Tongue (tissue), 2 donors: ENCODE measurements around the gene EMCN. TPM values are rescaled to one million over a fixed set of nuclear protein-coding genes. Genes with fewer than 3 reads are reported as not detected.
"Not testable (repeated sequence)": the region's sequence is repeated elsewhere in the genome, so short reads cannot be mapped to it uniquely, and the experiment has no call there.

ENCODE experiments used
- DNase-seq: peaks from one replicate; pipeline ENCODE4 v3.0.0-alpha.2; 2015
- total RNA-seq: library from RNA; depleted of rRNA; stranded (reverse); fragments of >200 nt; gene quantifications from one replicate; pipeline ENCODE4 v1.2.3, GENCODE V29; 2014

The EMCN gene
- total RNA-seq = 25.1 TPM

GRCh38 chr4:100517864-100518341 lies at the start of gene EMCN:
Gene EMCN (minus strand): TSS chr4:100518022. CDS start chr4:100517914, 108 bp downstream.
- peak; percentile 18 for DNase-seq

- no peak for DNase-seq
Observed at GRCh38 chr4:100566396-100566795, 48.6 kb upstream of the EMCN start.

- DNase-seq = no peak
Observed at GRCh38 chr4:100557306-100557705, 39.5 kb upstream of the EMCN start.

- DNase-seq = peak; percentile 60
Observed at GRCh38 chr4:100555611-100556337, 38.0 kb upstream of the EMCN start.

- no peak for DNase-seq
Observed at GRCh38 chr4:100548200-100548560, 30.4 kb upstream of the EMCN start.

- DNase-seq = no peak
Observed at GRCh38 chr4:100547541-100548199, 29.8 kb upstream of the EMCN start.

GRCh38 chr4:100545427-100545826 lies 27.6 kb upstream of the EMCN start:
- no peak for DNase-seq

- no peak for DNase-seq
Observed at GRCh38 chr4:100540131-100540530, 22.3 kb upstream of the EMCN start.

GRCh38 chr4:100539706-100540105 lies 21.9 kb upstream of the EMCN start:
- no peak for DNase-seq

- no peak for DNase-seq
Observed at GRCh38 chr4:100533741-100534140, 15.9 kb upstream of the EMCN start.

GRCh38 chr4:100530161-100530560 lies 12.3 kb upstream of the EMCN start:
- not testable (repeated sequence) for DNase-seq

GRCh38 chr4:100525686-100526085 lies 7.9 kb upstream of the EMCN start:
- no peak for DNase-seq

GRCh38 chr4:100519205-100519604 lies 1.4 kb upstream of the EMCN start:
- DNase-seq = no peak

- DNase-seq = no peak
Observed at GRCh38 chr4:100516225-100516624, 1.6 kb downstream of the EMCN start.

GRCh38 chr4:100511896-100512295 lies 5.9 kb downstream of the EMCN start:
- no peak for DNase-seq

GRCh38 chr4:100510551-100510950 lies 7.3 kb downstream of the EMCN start:
- no peak for DNase-seq

- DNase-seq = no peak
Observed at GRCh38 chr4:100509386-100509785, 8.4 kb downstream of the EMCN start.

- no peak for DNase-seq
Observed at GRCh38 chr4:100508691-100509090, 9.1 kb downstream of the EMCN start.

- DNase-seq = no peak
Observed at GRCh38 chr4:100504086-100504874, 13.5 kb downstream of the EMCN start.

GRCh38 chr4:100497791-100498190 lies 20.0 kb downstream of the EMCN start:
- no peak for DNase-seq

- DNase-seq = no peak
Observed at GRCh38 chr4:100495074-100495473, 22.7 kb downstream of the EMCN start.

GRCh38 chr4:100494166-100494565 lies 23.7 kb downstream of the EMCN start:
- no peak for DNase-seq

- DNase-seq = no peak
Observed at GRCh38 chr4:100493756-100494155, 24.1 kb downstream of the EMCN start.
